AG10803 (cell line): ENCODE results near the gene ZNF70.

Experiments
- DNase-seq: peaks from one replicate; pipeline ENCODE4 v3.0.0; 2010; ENCODE audit warnings: low read depth
- H3K4me3 ChIP-seq: 2 replicates; pipeline ENCODE4 v1.5.1; 2011; ENCODE audit warnings: mild to moderate bottlenecking, low read length, control low read depth
- TF ChIP-seq, protein P1 (sequence below): conservative IDR thresholded peaks from 2 replicates; pipeline ENCODE4 v1.5.1; 2011; ENCODE audit warnings: mild to moderate bottlenecking, low read length, control low read depth, inconsistent platforms

The ZNF70 gene

DNA sequence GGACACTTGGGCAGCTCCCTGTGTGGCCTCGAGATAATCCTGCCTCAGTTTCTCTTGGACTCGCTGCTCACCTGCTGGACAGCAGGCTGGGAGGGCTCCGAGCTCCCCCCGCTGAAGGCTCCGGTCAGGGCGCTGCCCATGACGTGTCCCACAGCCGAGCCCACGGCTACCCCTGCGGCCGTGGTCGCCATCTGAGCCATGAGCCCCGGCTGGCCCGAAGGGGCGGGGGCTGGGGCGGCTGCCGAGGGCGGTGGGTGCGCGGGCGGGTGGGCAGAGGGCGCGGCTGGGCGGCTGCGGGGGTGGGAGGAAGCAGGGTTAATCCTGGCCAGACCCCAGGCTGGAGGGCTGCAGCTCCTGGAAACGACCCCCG lies 16.4 kb upstream of the ZNF70 start:
- TF ChIP-seq, protein P1, sequence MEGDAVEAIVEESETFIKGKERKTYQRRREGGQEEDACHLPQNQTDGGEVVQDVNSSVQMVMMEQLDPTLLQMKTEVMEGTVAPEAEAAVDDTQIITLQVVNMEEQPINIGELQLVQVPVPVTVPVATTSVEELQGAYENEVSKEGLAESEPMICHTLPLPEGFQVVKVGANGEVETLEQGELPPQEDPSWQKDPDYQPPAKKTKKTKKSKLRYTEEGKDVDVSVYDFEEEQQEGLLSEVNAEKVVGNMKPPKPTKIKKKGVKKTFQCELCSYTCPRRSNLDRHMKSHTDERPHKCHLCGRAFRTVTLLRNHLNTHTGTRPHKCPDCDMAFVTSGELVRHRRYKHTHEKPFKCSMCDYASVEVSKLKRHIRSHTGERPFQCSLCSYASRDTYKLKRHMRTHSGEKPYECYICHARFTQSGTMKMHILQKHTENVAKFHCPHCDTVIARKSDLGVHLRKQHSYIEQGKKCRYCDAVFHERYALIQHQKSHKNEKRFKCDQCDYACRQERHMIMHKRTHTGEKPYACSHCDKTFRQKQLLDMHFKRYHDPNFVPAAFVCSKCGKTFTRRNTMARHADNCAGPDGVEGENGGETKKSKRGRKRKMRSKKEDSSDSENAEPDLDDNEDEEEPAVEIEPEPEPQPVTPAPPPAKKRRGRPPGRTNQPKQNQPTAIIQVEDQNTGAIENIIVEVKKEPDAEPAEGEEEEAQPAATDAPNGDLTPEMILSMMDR = no peak
- H3K4me3 ChIP-seq = peak overlapping the region; percentile 74
- DNase-seq = no peak

DNA sequence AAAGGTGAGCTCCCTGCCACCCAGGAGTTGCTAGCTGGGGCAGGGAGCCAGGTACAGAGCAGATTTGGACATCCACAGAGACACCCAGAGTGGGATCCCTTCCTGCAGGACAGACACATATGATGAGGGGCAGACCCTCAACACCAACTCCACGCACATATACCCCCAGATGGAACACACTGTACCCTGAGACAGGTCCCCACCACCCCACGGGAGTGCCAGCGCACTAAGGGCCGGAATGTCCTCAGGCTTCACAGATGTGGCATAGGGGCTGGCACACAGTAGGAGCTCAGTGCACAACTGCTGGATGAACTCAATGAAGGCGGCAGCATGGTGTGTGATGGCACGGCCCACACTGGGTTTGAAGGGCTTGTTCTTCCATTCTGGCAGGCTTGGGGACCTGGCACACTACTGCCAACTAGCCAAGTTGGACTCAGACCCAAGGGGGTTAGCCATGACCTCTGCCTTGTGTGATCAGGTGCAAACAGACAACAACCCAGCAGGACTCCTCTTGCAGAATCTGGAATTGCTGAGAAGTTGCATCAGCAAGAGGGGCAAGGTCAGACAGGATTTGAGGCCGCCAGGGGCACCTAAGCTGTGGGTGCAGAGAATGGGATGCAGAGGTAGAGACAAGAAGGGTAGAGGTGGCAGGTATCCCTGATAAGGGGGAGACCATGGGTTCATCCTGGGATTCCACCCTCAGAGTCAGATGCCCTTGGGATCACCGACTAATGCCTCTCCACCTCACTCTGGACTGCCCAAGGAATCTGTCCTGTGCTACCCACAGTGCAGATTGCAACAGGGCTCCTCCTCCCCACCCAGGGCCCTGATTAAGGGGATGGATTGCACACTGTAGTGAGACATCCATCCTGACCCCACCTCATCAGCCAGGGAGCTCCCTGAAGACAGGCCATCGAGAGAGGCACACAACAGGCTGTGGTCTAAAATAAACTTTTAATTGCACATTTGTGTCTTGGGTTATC lies 14.3 kb upstream of the ZNF70 start:
- DNase-seq = no peak
- no peak overlapping the region for H3K4me3 ChIP-seq
- TF ChIP-seq, protein P1 = no peak

DNA sequence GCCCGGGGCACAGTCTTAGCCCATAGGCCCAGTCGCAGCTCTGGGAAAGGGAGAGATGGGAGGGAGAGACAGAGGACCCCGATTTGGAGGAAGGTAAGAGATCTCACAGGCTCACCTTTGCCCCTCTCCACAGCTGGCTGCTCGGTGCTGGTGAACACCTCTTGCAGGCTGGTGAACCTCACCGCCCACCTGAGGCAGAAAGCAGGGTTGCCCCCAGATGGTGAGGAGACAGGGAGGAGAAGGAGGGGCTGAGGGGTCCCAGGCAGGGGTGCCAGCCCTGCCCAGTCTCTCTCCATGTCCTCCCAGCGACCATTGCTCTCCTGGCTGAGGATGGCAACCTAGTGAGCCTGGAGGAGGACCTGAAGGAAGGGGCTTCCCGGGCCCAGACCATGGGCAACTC lies 13.0 kb upstream of the ZNF70 start:
- H3K4me3 ChIP-seq = 0 out of 2 replicates have a peak overlapping the region, but pooled peaks have one; percentile 10
- TF ChIP-seq, protein P1 = no peak
- no peak for DNase-seq

DNA sequence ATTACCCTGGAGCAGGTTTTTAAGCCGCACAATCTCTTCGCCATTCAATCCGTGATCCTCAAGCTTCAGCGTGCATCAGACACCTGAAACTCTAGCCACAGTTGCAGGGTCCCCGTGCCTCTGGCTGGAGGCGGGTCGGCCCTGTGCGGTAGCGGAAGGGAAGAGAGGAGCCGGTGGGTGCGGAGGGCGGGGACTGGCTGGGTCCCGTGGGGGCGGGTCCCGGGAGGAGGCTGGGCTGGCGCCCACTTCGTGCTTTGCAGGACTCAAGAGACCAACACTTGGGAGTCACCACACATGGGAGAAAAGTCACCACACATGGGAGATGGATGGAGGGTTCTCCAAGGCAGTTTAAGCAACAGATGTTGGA lies 12.7 kb upstream of the ZNF70 start:
- TF ChIP-seq, protein P1 = no peak
- H3K4me3 ChIP-seq = peak overlapping the region; percentile 24; the same call in 1 of the 2 replicates
- no peak for DNase-seq

DNA sequence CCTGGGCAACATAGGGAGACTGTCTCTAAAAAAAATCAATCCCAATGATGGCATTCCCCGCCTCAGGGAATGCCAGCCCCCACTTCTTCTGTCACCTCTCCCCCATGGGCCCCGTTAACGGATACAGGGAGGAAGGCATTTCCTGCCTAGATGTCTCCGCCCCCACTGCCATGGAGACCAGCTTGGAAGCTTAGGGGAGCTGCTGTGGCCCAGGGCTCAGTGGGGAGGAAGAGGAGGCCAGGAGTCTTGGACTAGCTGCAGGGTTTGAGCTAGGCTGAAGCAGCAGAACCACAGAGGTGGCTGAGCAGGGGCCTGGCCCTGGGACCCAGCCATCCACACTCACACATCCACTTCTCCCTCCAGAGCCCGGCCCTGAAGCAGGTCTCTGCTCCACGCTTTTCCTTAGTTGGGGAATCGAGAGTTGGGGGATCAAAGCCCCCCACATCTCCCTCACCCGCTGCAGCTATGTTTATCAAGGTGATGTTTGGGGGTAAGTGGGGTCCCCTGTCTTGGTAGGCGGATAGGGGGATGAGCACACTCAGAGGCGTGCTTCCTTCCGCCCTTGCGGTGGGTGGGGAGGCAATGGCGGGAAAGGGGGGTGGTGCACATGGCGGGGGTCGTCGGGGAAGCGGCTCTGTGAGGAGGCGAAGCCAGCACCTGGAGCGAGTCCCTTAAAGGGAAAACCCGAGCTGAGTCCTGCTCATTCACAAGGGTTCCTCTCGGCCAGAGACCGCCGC lies 12.1 kb upstream of the ZNF70 start, which contains the start of gene C22orf15:
Gene C22orf15, plus strand, starts transcription at position 149 of the 737 bp plus-strand sequence. Its CDS starts 317 bp downstream, at position 466.
- TF ChIP-seq, protein P1 = no peak
- H3K4me3 ChIP-seq = peak within 1 kb of the TSS; percentile 26
- peak; percentile 54 for DNase-seq

DNA sequence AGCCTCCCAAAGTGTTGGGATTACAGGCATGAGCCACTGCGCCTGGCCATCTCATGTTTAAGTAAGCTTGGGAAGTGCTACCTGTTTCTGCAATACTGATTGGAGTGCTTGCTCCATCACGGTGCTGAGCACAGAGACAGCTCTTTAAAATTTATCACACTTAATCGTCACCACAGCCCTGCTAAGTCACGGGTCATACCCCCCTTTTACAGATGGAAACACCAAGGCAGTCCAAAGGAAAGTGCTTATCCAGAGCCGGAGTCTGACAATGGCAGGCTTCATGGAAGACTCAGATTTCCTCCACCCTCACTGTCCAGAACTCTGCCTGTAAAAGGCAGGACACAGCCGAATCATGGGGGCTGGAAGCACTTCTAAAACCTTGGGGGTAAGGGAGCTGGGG lies 9.1 kb upstream of the ZNF70 start:
- no peak for DNase-seq
- no peak overlapping the region for H3K4me3 ChIP-seq
- TF ChIP-seq, protein P1 = no peak

DNA sequence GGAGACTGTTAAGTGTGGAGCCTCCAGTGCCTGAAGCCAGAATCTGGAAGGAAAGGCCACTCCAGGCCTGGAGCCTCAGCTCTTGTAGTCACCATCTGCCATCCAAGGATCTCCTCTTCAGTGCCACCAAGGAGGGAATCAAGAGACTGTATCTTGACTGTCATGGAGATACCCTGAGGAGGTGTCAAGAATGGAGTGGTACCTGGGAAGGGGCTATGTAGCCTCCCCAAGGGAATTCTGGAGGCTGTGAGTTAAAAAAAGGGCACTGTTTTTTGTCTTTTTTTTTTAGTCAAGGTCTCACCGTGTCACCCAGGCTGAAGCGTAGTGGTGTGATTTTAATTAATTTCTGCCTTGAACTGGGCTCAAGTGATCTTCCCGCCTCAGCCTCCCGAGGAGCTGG lies 8.7 kb upstream of the ZNF70 start:
- no peak for DNase-seq
- TF ChIP-seq, protein P1 = no peak
- no peak overlapping the region for H3K4me3 ChIP-seq
